Stimulated activated CD8-positive, alpha-beta memory T cell treated with anti-CD3 and anti-CD28 coated beads, Interleukin-4, amount 100 ng/mL, for 1 hour (primary cell): Measurements from ENCODE around the gene AKAP13.

Experiments
- DNase-seq, 2 donors: peaks; one replicate each; pipeline ENCODE4 v3.0.0-alpha.2; 2020; ENCODE audit warnings: low read depth in 2 of 2, low spot score in 1 of 2

Gene AKAP13

DNA sequence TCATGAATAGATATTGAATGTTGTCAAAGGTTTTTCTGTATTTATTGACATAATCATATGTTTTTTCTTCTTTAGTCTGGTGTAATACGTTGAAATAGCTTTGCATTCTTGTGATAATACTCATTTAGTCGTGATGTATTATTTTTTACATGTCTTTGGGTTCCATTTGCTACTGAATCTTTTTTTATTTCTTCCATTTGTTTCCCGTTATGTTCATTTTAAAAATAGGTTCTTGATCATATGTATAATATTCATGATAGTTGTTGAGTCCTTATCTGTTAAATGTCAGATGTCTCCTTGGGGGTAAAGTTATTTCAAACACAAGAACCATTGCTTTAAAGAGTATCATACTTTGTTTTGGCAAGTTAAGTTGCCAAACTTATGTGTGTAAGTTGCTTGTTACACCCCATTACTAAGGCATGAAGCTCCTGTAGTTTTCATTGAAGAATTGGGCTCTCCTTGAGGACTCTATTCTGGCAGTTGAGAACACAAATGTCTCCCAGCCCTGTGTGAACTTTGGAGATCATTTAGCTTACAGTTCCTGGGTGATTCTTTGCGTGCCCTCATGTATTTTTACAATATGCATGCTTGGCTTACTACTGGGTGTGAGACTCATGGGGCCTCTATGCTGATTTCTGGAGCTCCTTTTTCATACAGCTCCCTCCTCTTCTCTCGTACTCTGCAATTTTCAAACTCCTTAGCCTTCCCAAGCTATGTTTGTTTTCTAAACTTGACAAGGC, 8.3 kb downstream of the AKAP13 start:
- DNase-seq = no peak

DNA sequence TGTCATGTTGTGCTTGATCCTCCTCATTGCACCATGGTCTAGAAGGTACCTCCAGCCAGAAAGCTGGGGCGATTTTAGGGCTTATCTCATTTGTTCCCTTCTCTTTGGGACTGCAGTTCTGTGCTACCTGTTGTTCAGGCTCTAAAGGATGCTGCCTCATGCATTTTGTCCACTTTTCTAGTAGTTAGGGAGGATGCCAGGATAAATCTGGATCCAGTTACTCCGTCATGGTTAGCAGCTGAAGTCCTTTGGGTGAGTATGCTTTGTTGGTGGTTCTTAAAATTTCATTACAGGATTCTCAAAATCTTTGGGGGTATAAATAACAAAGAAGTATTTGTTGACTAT, 8.9 kb downstream of the AKAP13 start:
- no peak for DNase-seq

DNA sequence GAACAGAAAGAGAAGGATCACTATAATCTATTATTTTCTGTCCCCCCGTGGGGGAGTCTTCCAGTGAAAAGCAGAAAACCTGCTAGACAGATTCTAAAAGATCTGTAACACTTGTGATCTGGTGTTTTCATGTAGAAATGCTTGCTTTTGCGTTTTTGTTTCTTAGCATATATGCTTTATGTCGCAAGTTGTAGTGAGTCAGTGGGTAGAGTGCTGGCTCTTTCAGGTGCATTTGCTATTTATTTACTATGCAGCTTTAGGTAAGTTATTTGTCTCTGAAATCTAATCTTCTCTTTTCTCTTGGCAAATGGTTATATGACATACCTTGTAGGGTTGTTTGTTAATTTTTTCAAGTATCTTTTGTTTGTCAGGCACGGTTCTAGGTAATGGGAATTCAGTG, 9.4 kb downstream of the AKAP13 start:
- no peak for DNase-seq

DNA sequence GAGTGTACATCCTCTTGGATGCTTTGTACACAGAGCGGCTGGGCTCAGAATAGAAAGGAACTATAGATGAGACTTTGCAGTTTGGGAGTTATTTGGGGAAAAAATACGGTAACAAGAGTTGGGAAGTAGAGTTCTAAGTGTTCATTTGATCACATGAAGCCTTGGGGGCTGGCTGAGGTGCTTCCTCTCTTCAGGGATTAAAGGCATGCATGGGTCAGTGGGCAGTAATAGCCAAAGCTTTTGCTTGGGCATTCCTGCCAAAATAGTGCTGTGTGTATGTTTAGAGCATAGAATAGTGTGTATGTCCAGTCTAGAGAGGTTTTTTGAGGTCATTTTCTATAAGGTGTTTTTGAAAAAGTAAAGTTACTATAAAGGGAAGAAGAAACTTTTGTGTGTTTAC, 12.8 kb downstream of the AKAP13 start:
- DNase-seq = no peak

DNA sequence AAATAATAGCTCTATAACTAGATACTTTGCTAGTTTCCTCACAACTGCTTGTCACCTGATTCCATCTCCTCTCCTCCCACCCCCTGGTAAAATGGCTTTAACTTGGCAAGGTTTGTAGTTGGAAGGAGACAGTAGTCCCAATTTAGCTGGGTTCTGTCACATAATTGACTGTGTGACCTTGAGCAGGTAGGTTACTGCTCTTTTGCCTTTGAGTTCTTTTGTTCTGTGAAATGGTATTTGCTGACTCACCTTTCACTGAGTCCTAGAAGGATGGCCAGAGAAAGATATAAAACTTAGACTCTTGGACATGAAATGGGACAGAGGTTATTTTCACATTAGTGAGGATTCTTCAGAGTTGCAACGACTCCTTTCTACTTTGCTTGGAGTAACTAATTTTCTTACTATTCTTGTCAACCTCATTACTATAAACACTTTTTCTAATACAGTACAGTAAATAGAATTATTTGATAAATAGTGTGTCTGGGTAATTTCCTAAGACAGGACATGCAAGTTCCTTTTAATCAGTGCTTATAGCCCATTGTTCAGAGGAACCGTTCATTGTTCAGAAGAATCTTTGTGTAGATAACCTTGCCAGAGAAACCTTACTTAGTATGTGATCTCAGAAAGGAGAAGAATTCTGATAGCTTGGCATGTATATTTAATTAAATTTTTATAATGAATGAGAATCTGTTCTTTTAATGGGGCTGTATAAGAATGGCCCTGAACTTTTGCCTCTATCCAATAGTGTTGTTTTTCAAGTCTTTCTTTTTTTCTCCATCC, 14.3 kb downstream of the AKAP13 start:
- DNase-seq = no peak

DNA sequence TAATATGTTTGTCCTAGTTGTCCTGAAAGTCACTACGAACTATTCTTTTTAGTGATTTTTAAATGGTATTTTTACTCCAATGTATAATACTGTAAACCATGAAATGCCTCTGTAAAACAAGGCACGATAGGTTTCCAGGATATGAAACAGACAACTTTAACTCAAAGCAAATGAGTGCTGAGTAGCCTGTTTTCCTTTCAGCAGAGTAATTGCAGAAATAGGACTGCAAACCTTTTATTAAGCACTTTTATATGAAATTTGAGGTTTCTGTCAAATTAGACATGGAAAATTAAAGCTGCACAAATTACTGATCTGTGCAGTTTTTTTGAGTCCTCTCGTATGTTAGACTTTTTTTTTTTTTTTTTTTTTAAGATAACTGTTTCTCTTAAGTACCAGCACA, 16.2 kb downstream of the AKAP13 start:
- DNase-seq = no peak

DNA sequence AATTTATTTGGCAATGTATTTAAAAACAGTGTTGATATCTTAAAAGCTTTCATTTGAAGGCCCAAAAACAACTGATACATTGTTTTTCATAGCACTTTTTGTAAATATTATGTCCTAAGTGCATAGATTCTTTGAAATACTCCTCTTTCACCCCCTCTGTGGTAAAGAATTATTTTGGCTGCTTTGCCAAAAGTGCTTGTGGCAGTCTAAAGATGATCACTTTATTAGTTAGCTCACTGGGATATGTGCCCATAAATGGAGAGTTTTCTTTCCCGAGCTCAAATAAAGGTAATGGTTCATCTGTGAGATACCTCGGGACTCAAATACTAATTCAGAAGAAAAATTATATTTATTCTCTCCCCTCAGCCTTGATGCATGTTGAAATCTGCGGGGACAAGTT, 16.7 kb downstream of the AKAP13 start:
- DNase-seq = no peak

DNA sequence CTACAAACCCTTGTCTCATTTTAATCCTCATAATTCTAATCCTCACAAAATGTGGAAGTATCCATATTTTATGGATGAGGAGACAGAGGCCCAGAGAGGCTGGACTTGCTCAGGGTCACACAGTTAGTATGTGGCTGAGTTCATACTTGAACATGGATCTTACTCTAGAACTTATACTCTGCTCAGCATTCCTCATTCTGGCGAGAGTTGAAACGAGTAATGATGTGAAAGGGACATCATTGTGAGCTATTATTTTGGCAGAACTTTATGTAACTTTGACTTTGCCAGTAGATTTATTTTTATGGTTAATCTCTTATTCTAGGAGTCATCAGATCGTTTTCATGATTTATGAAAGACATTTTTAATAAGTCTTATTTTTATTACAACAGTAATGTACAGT, 17.5 kb downstream of the AKAP13 start:
- DNase-seq = no peak

DNA sequence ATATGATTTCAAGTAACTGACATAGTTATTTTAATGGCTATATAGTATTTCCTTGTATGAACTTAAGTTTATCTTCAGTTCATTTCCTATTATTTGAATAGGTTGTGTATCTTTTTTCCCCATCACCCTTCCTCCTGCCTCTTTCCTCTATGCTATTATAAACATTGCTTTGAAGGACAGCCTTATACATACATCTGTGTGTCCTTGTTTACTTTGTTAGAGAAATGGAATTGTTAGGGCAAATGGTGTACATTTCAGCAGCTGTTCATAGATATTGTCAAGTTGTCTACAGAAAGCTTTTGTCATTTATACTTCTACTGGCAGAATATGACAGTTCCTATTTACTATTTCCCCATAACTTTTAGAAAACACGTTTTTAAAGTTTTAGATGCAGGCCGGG, 18.4 kb downstream of the AKAP13 start:
- no peak for DNase-seq

DNA sequence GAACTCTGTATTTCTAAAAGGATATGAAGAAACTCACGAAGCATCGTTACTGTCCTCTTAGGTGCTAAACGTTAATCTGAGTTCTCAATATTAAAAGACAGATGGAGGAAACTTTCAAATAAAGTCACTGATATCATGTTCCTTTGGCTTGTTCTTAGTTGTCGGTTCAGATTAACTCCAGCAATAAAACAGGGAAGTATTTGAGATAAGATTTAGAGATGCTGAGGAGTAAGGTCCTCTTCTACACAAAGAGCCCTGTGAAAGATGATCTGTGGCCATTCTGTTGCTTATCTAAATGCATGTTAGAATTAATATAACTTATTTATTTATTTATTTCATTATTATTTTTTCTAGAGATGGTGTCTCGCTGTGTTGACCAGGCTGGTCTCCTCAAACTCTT, 19.2 kb downstream of the AKAP13 start:
- DNase-seq = no peak

DNA sequence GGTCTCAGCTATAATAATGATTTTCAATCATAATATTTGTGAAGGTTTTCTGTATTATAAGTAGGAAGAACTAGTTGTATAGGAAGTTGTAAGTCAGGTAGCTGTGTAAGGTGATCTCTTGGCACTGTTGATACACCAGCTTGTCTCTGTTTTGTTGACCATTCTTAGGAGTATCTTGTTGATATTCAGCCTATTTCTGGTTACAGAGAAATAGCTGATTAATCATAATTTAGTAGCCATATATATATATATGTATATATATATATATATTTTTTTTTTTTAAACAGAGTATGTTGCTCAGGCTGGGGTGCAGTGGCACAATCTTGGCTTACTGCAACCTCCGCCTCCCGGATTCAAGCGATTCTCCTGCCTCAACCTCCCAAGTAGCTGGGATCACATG, 20.2 kb downstream of the AKAP13 start:
- DNase-seq = no peak

DNA sequence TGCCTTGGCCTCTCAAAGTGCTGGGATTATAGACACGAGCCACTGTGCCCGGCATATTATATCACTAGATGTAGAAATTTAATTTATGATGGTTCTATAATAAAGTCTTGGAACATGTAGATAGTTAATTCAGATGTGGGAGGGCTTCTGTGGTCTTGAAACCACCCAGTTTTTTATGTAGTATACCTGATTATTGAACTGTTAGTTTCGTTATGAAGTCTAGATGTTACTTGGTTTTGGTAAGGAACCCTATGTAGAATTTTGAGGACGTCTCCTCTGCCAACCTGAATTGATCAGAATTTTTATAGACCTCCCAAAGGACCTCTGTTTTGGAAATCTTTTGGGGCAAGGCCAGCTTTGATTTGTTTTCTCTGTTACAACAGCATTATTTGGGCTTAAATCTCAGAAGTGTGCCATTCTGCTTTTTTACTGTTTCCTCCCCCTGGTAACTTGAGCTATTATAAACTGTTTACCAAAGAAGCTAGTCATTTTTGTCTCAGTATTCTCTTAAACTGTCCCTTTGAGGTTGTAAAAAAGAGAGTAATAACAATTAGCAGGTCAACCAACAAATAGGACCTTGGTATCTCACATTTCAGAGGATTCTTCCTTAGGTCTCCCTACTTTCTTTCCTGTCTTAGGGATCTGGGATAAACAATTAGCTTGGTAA, 20.8 kb downstream of the AKAP13 start:
- no peak for DNase-seq

DNA sequence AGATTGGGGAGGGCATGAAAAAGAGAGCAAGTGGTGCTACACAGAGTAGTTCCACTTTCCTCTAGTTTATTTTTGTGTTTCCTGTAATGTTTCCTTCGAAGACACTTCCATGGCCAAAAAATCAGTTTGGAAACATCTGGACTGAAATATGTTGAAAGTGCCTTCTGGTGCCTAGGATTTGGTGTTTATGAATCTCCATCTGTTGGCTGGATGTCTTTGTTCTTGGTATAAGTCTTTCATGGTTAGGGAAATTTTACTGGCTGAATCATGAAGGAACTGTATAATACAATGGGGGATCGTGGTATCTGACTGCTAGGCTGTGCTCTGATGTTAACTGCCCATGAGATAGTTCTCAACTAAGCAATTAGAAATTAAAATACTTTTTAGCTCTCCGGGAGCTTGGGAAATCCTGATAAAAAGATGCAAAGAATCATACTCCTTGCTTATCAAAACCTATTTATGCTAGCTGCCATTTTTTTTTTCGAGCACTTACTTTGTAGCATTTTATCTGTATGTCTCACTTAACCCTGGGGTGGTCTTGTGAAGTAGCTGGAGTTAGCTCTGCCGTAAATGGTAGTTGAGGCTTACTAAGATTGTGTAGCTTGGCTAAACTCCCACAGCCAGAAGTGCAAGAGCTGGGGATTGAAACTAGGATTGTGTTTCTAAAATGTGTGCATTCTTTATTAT, 21.9 kb downstream of the AKAP13 start:
- no peak for DNase-seq

DNA sequence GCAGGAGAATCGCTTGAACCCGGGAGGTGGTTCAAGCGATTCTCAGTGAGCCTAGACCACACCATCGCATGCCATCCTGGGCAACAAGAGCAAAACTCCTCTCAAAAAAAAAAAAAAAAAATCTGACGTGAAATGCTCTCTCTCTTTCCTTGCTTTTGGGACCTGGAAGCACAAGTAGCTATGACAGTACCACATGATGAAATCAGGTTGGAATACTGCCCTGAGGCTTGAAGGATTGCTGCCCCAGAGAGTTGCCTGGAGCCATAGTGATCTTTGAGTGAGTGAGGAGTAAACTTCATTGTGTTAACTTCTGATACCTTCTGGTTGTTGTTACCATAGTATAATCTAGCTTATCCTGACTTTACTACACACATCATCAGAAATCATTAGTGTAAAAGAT, 23.3 kb downstream of the AKAP13 start:
- DNase-seq = no peak

DNA sequence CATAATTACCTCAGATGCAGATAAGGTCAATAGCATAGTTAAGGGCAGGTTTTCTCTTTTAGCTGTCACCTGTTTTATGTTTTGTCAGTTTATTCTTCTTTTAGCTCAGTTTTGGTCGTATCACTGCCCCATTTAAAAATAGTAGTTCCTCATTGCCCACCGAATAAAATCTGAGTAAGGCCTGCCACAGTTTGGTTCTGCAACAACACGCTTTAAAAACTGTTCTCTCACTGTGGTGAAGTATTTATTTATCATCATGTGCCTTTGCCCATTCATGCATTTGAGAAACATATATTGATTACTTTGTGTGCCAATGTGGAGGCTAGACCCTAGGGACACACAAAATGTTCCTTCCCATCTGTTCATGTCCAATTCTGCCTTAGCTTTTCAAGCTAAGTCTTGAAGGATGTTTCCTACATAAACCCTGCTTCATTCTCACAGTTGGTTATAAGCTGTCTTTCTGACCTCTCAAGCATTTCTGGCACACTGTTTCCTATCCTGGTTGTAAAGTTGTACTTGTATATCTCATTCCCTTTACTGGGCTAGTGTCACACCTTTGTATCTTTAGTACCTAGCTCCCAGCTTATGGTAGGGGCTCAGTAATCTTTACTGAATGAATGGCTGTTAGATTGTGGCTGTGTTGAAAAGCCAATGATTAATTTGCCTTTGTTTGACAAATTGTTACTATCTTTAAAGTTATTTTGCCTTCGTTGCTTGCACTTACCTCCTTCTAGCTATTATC, 23.9 kb downstream of the AKAP13 start:
- DNase-seq = no peak

DNA sequence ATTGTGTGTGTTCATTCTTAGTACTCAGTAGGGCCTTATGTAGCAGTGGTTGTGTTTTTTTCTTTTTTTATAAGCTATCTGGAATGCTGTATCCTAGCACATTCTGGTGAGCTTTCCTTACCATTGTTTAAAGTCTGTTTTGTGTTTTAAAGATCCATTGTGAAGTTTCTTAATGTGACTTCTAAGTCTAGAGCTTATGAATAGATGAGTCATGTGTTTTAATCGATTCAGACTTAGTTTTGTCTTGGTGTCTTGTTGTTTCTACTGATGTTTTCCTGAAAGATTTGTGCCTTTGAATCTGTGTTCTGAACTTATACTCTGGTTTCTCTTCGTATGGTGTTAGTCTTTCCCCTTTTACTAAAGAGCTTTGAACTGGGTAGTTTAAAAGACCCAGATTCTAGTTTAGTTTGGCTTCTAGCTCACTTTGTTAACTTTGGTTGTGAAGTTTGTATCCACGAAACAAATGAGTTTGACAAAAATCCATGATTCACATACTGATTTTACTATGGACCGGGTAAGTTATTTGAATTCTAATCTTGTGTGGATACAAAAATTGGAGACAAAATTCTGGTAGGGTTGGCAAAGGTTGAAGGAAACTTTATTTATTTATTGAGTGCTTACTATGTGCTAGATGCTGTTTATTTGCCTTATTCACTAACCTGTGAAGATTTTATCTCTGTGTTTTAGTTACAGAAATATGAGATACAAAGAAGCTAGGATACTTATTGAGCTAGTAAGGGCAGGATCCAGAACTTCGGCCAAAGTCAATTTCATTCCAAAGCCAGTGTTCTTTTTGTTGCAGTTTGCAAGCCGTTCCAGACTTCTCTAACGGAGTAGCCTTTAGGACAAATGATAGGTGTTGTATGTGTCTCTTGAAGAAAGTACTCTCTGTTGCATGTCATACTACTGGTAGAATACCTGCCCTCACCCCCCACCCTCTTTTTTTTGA, 24.8 kb downstream of the AKAP13 start:
- no peak for DNase-seq

DNA sequence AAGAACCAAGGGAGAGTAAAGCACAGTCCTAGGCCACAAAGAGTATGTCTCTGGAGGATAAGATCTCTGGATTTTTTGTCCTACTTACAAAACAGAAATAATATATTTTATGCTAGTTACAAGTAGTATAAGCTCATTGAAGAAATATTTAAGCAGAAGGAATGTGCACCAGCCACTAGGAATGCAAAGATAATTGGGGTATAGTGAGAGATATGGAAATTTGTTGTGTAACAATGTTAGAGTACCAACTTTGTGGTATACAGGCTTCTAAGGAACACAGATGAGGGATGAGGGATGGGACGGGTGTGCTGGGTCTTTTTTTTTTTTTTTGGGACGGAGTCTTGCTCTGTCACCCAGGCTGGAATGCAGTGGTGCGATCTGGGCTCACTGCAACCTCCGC, 26.5 kb downstream of the AKAP13 start:
- no peak for DNase-seq

DNA sequence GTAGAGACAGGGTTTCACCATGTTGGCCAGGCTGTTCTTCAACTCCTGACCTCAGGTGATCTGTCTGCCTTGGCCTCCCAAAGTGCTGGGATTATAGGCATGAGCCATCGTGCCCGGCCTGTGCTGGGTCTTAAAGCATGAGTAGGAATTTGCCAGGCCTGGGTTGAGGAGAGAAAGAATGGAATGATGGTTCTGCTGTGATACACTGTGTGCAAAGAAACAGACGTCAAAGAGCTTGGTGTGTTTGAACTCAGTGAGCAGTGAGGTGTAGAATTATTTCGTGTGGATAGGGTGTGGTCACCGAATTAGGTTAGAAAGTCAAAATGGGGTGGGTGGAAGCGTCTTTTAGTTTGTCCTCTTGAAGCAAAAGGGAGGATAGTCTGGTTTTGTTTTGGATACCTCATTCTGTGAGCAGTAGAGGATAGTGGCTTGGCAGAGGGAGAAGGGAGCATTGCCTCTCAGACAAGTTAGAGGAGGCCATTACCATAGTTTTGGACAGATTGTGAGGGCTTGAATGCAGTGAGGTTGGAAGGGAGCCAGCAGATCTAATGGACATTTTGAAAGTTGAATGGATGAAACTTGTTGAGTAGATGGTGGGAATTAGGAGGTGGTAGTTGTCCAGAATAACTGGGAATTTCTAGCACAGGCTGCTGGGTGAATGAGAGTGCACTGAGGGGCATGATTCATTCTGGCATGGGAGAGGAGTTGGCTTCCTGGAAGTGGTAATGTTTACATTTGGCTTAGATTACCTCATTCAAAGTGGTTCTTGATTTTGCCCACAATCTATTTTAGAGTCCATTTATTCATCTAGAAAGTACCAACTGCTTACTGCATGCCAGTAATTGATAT, 27.2 kb downstream of the AKAP13 start:
- no peak for DNase-seq

DNA sequence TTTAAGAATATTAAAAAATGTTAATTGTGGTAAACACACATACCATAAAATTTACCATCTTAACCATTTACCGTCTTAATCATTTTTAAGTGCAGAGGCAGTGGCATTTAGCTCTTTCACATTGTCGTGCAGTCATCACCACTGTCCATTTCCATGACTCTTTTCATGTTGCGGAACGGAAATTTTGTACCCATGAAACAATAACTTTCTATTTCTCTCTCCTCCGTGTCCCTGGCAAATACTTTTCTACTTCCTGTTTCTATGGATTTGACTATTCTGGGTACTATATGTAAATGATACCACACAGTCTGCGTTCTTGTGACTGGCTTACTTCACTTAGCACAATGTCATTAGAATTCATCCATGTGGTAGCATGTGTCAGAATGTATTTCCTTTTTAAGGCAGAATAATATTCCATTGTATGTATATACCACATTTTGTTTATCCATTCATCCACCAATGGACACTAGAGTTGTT, 27.9 kb downstream of the AKAP13 start:
- no peak for DNase-seq
